HCT116 (cell line): ENCODE data around the gene CBX5. TPM values are rescaled to one million over a fixed set of nuclear protein-coding genes. Genes with fewer than 3 reads are reported as not detected.

Source experiments
- ATAC-seq: fragments of 200-7000 bp; cut with Tn5 transposase; 2 replicates; pipeline ENCODE4 v1.9.1; 2020; ENCODE audit warnings: mild to moderate bottlenecking, moderate library complexity
- BruUV-seq: library from RNA; stranded (reverse); fragments of 400-500 nt; replicated peaks from 2 replicates; lab custom pipeline; 2021; lab: Mats Ljungman, UMichigan
- CTCF ChIA-PET: fragments of 300-600 bp; sonication (Branson Sonifier 250); formaldehyde crosslinking; loops from one replicate; lab custom pipeline; 2021; ENCODE audit warnings: antibody characterized with exemption; lab: Charles Lee
- POLR2A ChIA-PET: fragments of 300-600, 350-600 bp; sonication (Branson Sonifier 250); formaldehyde crosslinking; loops from one replicate; lab custom pipeline; 2021; ENCODE audit warnings: antibody characterized with exemption; lab: Charles Lee
- RAD21 ChIA-PET, 2 experiments: fragments of 300-600 bp; sonication (Branson Sonifier 250); formaldehyde crosslinking; loops; one replicate each; lab custom pipeline; 2023; ENCODE audit warnings: low total read pairs in 2 of 2; ENCODE audit not compliant: uncharacterized antibody in 2 of 2, unreplicated experiment in 2 of 2, low non-redundant PET in 1 of 2; lab: Charles Lee
- DNase-seq: peaks from one replicate; pipeline ENCODE4 v3.0.0-alpha.2; 2010; ENCODE audit warnings: low read depth, low spot score
- H2AFZ ChIP-seq: fragments of 200-600 bp; shearing (Covaris generic), sonication (generic); 2 replicates; pipeline ENCODE4 v1.6.1; 2017; ENCODE audit warnings: low read depth, mixed run types, mixed read lengths, antibody characterized with exemption, low read length; ENCODE audit not compliant: poor library complexity, severe bottlenecking
- H3K27ac ChIP-seq: 2 replicates; pipeline ENCODE4 v1.5.1; 2012; ENCODE audit warnings: low read depth, low read length
- H3K27me3 ChIP-seq: fragments of 200-600 bp; sonication (generic); 2 replicates; pipeline ENCODE4 v1.6.1; 2016; ENCODE audit warnings: mixed run types, low read length, mixed read lengths; ENCODE audit not compliant: insufficient read depth
- H3K36me3 ChIP-seq, 2 experiments: fragments of 200-500 bp in 1 of 2; fragments of 200-600 bp in 1 of 2; sonication (Bioruptor generic) in 1 of 2; sonication (generic) in 1 of 2; 2 replicates each; pipeline versions ENCODE4 v1.5.1 to v1.6.1; 2014 to 2016; ENCODE audit warnings: low read length in 2 of 2, inconsistent platforms in 1 of 2, mixed read lengths in 1 of 2, mixed run types in 1 of 2; ENCODE audit not compliant: insufficient read depth in 2 of 2, control insufficient read depth in 1 of 2
- H3K4me1 ChIP-seq, 2 experiments: fragments of 200-600 bp in 1 of 2; sonication (generic) in 1 of 2; 2 replicates each; pipeline versions ENCODE4 v1.5.1 to v1.6.1; 2012 to 2017; ENCODE audit warnings: low read length in 2 of 2, inconsistent platforms in 1 of 2, mild to moderate bottlenecking in 1 of 2, mixed read lengths in 1 of 2, mixed run types in 1 of 2, moderate library complexity in 1 of 2; ENCODE audit not compliant: insufficient read depth in 2 of 2, control insufficient read depth in 1 of 2
- H3K4me2 ChIP-seq: fragments of 200-600 bp; sonication (generic); 2 replicates; pipeline ENCODE4 v1.6.1; 2017; ENCODE audit warnings: mixed run types, low read length, mixed read lengths
- H3K4me3 ChIP-seq, 2 experiments: fragments of 200-600 bp in 1 of 2; sonication (generic) in 1 of 2; replicated peaks in 1 of 2; 2 replicates each; pipeline ENCODE4 v1.5.1; 2011 to 2016; ENCODE audit warnings: low read length in 2 of 2, control low read depth in 1 of 2, low read depth in 1 of 2, mild to moderate bottlenecking in 1 of 2, mixed read lengths in 1 of 2, mixed run types in 1 of 2
- H3K79me2 ChIP-seq: fragments of 200-600 bp; sonication (generic); 2 replicates; pipeline ENCODE4 v1.6.1; 2017; ENCODE audit warnings: mild to moderate bottlenecking, mixed run types, low read length, moderate library complexity, mixed read lengths; ENCODE audit not compliant: insufficient read depth
- H3K9ac ChIP-seq: fragments of 200-600 bp; sonication (generic); 2 replicates; pipeline ENCODE4 v1.6.1; 2016; ENCODE audit warnings: low read length, mixed read lengths
- H3K9me2 ChIP-seq: fragments of 200-600 bp; sonication (generic), shearing (Covaris generic); 2 replicates; pipeline ENCODE4 v1.6.1; 2017; ENCODE audit warnings: mixed run types, mild to moderate bottlenecking, moderate library complexity; ENCODE audit not compliant: insufficient read depth
- H3K9me3 ChIP-seq, 2 experiments: fragments of 200-500 bp in 1 of 2; fragments of 200-600 bp in 1 of 2; sonication (Bioruptor generic) in 1 of 2; sonication (generic) in 1 of 2; 2 replicates each; pipeline ENCODE4 v1.6.1; 2014 to 2017; ENCODE audit warnings: low read length in 2 of 2, mixed read lengths in 2 of 2, inconsistent platforms in 1 of 2, low read depth in 1 of 2, mild to moderate bottlenecking in 1 of 2, mixed run types in 1 of 2, moderate library complexity in 1 of 2; ENCODE audit not compliant: control insufficient read depth in 1 of 2, insufficient read depth in 1 of 2
- H4K20me1 ChIP-seq: fragments of 200-600 bp; sonication (generic), shearing (Covaris generic); 2 replicates; pipeline ENCODE4 v1.6.1; 2017; ENCODE audit warnings: mixed run types, mild to moderate bottlenecking, moderate library complexity; ENCODE audit not compliant: insufficient read depth
- ATF3 ChIP-seq: IDR thresholded peaks from 2 replicates; pipeline ENCODE4 v1.6.1; 2012
- CBX3 ChIP-seq: IDR thresholded peaks from 2 replicates; pipeline ENCODE4 v1.6.1; 2012; ENCODE audit warnings: low read depth
- ELF1 ChIP-seq: IDR thresholded peaks from 2 replicates; pipeline ENCODE4 v1.6.1; 2012; ENCODE audit warnings: low read depth, borderline replicate concordance
- EZH2 ChIP-seq: fragments of 200-600 bp; sonication (generic); IDR thresholded peaks from 2 replicates; pipeline ENCODE4 v1.6.1; 2017; ENCODE audit warnings: antibody characterized with exemption, mixed run types
- EZH2phosphoT487 ChIP-seq: fragments of 200-600 bp; IDR thresholded peaks from 2 replicates; pipeline ENCODE4 v1.6.1; 2018; ENCODE audit warnings: antibody characterized with exemption, borderline replicate concordance
- MAX ChIP-seq: IDR thresholded peaks from 2 replicates; pipeline ENCODE4 v1.6.1; 2012
- RAD21 ChIP-seq: IDR thresholded peaks from 2 replicates; pipeline ENCODE4 v1.6.1; 2012; ENCODE audit warnings: low read depth, mild to moderate bottlenecking
- SP1 ChIP-seq: IDR thresholded peaks from 2 replicates; pipeline ENCODE4 v1.6.1; 2012; ENCODE audit warnings: low read depth
- TCF7L2 ChIP-seq: IDR thresholded peaks from 2 replicates; pipeline ENCODE4 v1.7.0; 2011; ENCODE audit warnings: borderline replicate concordance, inconsistent platforms; ENCODE audit not compliant: insufficient read depth, insufficient read length; ENCODE audit errors: extremely low read depth
- YY1 ChIP-seq: IDR thresholded peaks from 2 replicates; pipeline ENCODE4 v1.6.1; 2011; ENCODE audit warnings: low read length, low read depth, moderate library complexity, mild to moderate bottlenecking; ENCODE audit not compliant: insufficient replicate concordance; ENCODE audit errors: extremely low read depth
- ZBTB33 ChIP-seq: IDR thresholded peaks from 2 replicates; pipeline ENCODE4 v1.6.1; 2011; ENCODE audit warnings: mild to moderate bottlenecking, low read length, moderate library complexity; ENCODE audit not compliant: insufficient replicate concordance; ENCODE audit errors: extremely low read depth
- ZNF274 ChIP-seq: fragments of 200-500 bp; sonication (Bioruptor generic); IDR thresholded peaks from 2 replicates; pipeline ENCODE4 v1.6.1; 2014; ENCODE audit warnings: mild to moderate bottlenecking, low read depth, low read length, inconsistent platforms
- intact Hi-C: fragments of 100-400 bp; cut with micrococcal nuclease; formaldehyde crosslinking; loops from 2 replicates; pipeline ENCODE4 v1.10.0; 2022
- total RNA-seq: library from RNA; stranded (reverse); gene quantifications from one replicate; pipeline ENCODE4 v1.2.1, GENCODE V29; 2021; ENCODE audit not compliant: unreplicated experiment

CBX5 gene
- total RNA-seq, 1 experiment from 2014 or later, result 72.3 TPM

GRCh38 chr12:54273981-54274380, 5.9 kb downstream of the CBX5 start:
- TF ChIP-seq SP1 (no peak), CBX3 (no peak), ZBTB33 (no peak), TCF7L2 (no peak), RAD21 (no peak), EZH2phosphoT487 (no peak)
- H3K4me3 ChIP-seq, result no peak overlapping the region
- H3K27ac ChIP-seq, result no peak overlapping the region
- intact Hi-C loops, result no loop called here
- H4K20me1 ChIP-seq, result no peaks in the 10 kb centered on the region
- H3K9me2 ChIP-seq, result no peaks in the 10 kb centered on the region
- DNase-seq, result no peak
- ChIA-PET RAD21 (no interaction called here), CTCF (interaction anchor here (1.3 kb wide), 1 partner anchor 105 kb away, joined by 4 read pairs; no protein-coding TSS in a partner anchor), POLR2A (no interaction called here)
- H2AFZ ChIP-seq, result no peak overlapping the region
- peaks cover 7 to 12% of the 10 kb centered on the region in 2 experiments; a peak in 3 of 4 replicates for H3K36me3 ChIP-seq
- H3K9ac ChIP-seq, result no peak overlapping the region
- peaks cover 6 to 12% of the 10 kb centered on the region in 2 experiments for H3K4me1 ChIP-seq
- H3K4me2 ChIP-seq, result no peak overlapping the region
- H3K27me3 ChIP-seq, result no peaks in the 10 kb centered on the region
- peaks cover 51% of the 10 kb centered on the region for H3K79me2 ChIP-seq
- ATAC-seq, result no peak
- BruUV-seq, result no TSS peak
- no peaks in the 10 kb centered on the region for H3K9me3 ChIP-seq

- no peak overlapping the region for H3K9ac ChIP-seq
- no TSS peak for BruUV-seq
- POLR2A ChIA-PET, result interaction anchor here (0.8 to 1.5 kb wide), 2 partner anchors 10 to 53 kb away, joined by 3 to 4 read pairs; partner anchors contain the start of gene COPZ1
- peaks cover 0 to 7% of the 10 kb centered on the region in 2 experiments; a peak in 1 of 4 replicates for H3K36me3 ChIP-seq
- DNase-seq (no peak), ATAC-seq (no peak)
- RAD21 ChIA-PET, result no interaction called here
- no peak overlapping the region for H3K4me2 ChIP-seq
- H3K4me1 ChIP-seq, result no peaks in the 10 kb centered on the region
- H3K27ac ChIP-seq, result no peak overlapping the region
- H3K9me2 ChIP-seq, result no peaks in the 10 kb centered on the region
- CTCF ChIA-PET, result interaction anchor here (0.5 to 1.0 kb wide), 2 partner anchors 21 to 25 kb away, joined by 3 to 4 read pairs; no protein-coding TSS in a partner anchor
- intact Hi-C loops, result no loop called here
- no peaks in the 10 kb centered on the region for H4K20me1 ChIP-seq
- no peak overlapping the region for H3K4me3 ChIP-seq
- no peak overlapping the region for H2AFZ ChIP-seq
- H3K79me2 ChIP-seq, result peaks cover 34% of the 10 kb centered on the region
- H3K27me3 ChIP-seq, result no peaks in the 10 kb centered on the region
- H3K9me3 ChIP-seq, result no peaks in the 10 kb centered on the region
- TF ChIP-seq EZH2phosphoT487 (no peak), EZH2 (no peak), SP1 (no peak), ATF3 (no peak), ZBTB33 (no peak), MAX (no peak), CBX3 (no peak), ZNF274 (no peak), ELF1 (no peak), YY1 (no peak)
Observed at GRCh38 chr12:54272214-54272613, 7.7 kb downstream of the CBX5 start.
